IMR-90 (cell line): ENCODE measurements around the gene POU2F2. TPM values are rescaled to one million over a fixed set of nuclear protein-coding genes. Genes with fewer than 3 reads are reported as not detected.

Source experiments
- microRNA-seq, 2 experiments: library from miRNA; stranded (forward) in 1 of 2; unstranded in 1 of 2; fragments of 10-50 nt in 1 of 2; fragments of <30 nt in 1 of 2; gene quantifications in 1 of 2; microRNA quantifications in 1 of 2; one replicate each; pipeline versions ENCODE3 to v1.1.0; 2013 to 2020; ENCODE audit not compliant: insufficient read depth in 1 of 2, insufficient read length in 1 of 2, unreplicated experiment in 1 of 2
- polyA plus RNA-seq, 3 experiments: library from polyadenylated mRNA; depleted of rRNA; stranded (reverse); fragments of >200 nt; gene quantifications; 2 replicates each; pipeline ENCODE4 v1.2.3, GENCODE V29; 2012; ENCODE audit warnings: low replicate concordance in 1 of 3
- small RNA-seq, 5 experiments: library from RNA; depleted of rRNA; stranded (forward); fragments of <200 nt; gene quantifications; one replicate each; pipeline ENCODE3, GENCODE V24; 2012
- total RNA-seq: library from RNA; depleted of rRNA; stranded (reverse); fragments of >200 nt; gene quantifications from 2 replicates; pipeline ENCODE4 v1.2.3, GENCODE V29; 2012; rRNA removed

The POU2F2 gene
- total and polyA plus RNA-seq, 2 of the 4 experiments (the other 2 are of a cell fraction), result 0.54 to 5.0 TPM

Small RNA genes lying within 50 kb of the gene (microRNA-seq; reads per million reads assigned to microRNA genes)
- 0 reads per million in 2 experiments for gene MIR4323

Small RNA genes lying within 50 kb of the gene (small RNA-seq; reads per million reads assigned to genes)
- gene MIR4323, result 0 reads per million in 5 experiments

Other genes starting within 250 kb of the POU2F2 start
- gene ARHGEF1, start 249.3 kb downstream of the POU2F2 start, total RNA-seq, result 11.5 and 12.5 TPM in 2 replicates
- 47.1 and 51.2 TPM in 2 replicates for gene ARHGEF1, start 249.3 kb downstream of the POU2F2 start, polyA plus RNA-seq (2012; rRNA removed)
- not detected in 2 replicates for gene ERFL, start 204.0 kb downstream of the POU2F2 start, total RNA-seq
- 0.09 TPM in 1 of 2 replicates, not detected in the other for gene ERFL, start 204.0 kb downstream of the POU2F2 start, polyA plus RNA-seq (2012; rRNA removed)
- 117 and 145 TPM in 2 replicates for gene RABAC1, start 173.1 kb downstream of the POU2F2 start, total RNA-seq
- gene RABAC1, start 173.1 kb downstream of the POU2F2 start, polyA plus RNA-seq (2012; rRNA removed), result 276 and 320 TPM in 2 replicates
- under 0.01 TPM in 2 replicates for gene ATP1A3, start 138.2 kb downstream of the POU2F2 start, total RNA-seq
- gene ATP1A3, start 138.2 kb downstream of the POU2F2 start, polyA plus RNA-seq (2012; rRNA removed), result 0.11 and 0.12 TPM in 2 replicates
- not detected in 2 replicates for gene GRIK5, start 62.2 kb downstream of the POU2F2 start, total RNA-seq
- 0.07 and 0.10 TPM in 2 replicates for gene GRIK5, start 62.2 kb downstream of the POU2F2 start, polyA plus RNA-seq (2012; rRNA removed)
- gene ZNF574, start 56.3 kb downstream of the POU2F2 start, total RNA-seq, result 8.1 and 10.0 TPM in 2 replicates
- 12.7 and 14.1 TPM in 2 replicates for gene ZNF574, start 56.3 kb downstream of the POU2F2 start, polyA plus RNA-seq (2012; rRNA removed)
- gene DEDD2, start 85.2 kb upstream of the POU2F2 start, total RNA-seq, result 8.1 and 8.2 TPM in 2 replicates
- gene DEDD2, start 85.2 kb upstream of the POU2F2 start, polyA plus RNA-seq (2012; rRNA removed), result 21.0 and 26.1 TPM in 2 replicates
- gene ZNF526, start 87.9 kb upstream of the POU2F2 start, total RNA-seq, result 13.6 and 14.2 TPM in 2 replicates
- 6.8 and 7.3 TPM in 2 replicates for gene ZNF526, start 87.9 kb upstream of the POU2F2 start, polyA plus RNA-seq (2012; rRNA removed)
- 6.9 and 8.1 TPM in 2 replicates for gene GSK3A, start 110.2 kb upstream of the POU2F2 start, total RNA-seq
- gene GSK3A, start 110.2 kb upstream of the POU2F2 start, polyA plus RNA-seq (2012; rRNA removed), result 41.4 and 43.3 TPM in 2 replicates
- gene ERF, start 122.7 kb upstream of the POU2F2 start, total RNA-seq, result 5.2 and 6.1 TPM in 2 replicates
- gene ERF, start 122.7 kb upstream of the POU2F2 start, polyA plus RNA-seq (2012; rRNA removed), result 32.4 and 50.9 TPM in 2 replicates
- 1.8 and 2.5 TPM in 2 replicates for gene CIC, start 136.8 kb upstream of the POU2F2 start, total RNA-seq
- 23.2 and 27.3 TPM in 2 replicates for gene CIC, start 136.8 kb upstream of the POU2F2 start, polyA plus RNA-seq (2012; rRNA removed)
- gene PRR19, start 169.7 kb upstream of the POU2F2 start, total RNA-seq, result 0.28 and 0.36 TPM in 2 replicates
- gene PRR19, start 169.7 kb upstream of the POU2F2 start, polyA plus RNA-seq (2012; rRNA removed), result 1.6 and 1.8 TPM in 2 replicates
- gene PAFAH1B3, start 170.2 kb upstream of the POU2F2 start, total RNA-seq, result 71.2 and 76.4 TPM in 2 replicates
- gene PAFAH1B3, start 170.2 kb upstream of the POU2F2 start, polyA plus RNA-seq (2012; rRNA removed), result 64.3 and 69.7 TPM in 2 replicates
- gene TMEM145, start 180.9 kb upstream of the POU2F2 start, total RNA-seq, result under 0.01 and 2.5 TPM in 2 replicates
- gene TMEM145, start 180.9 kb upstream of the POU2F2 start, polyA plus RNA-seq (2012; rRNA removed), result 0.09 and 0.41 TPM in 2 replicates
- 2.3 and 2.5 TPM in 2 replicates for gene MEGF8, start 193.2 kb upstream of the POU2F2 start, total RNA-seq
- 12.5 and 13.7 TPM in 2 replicates for gene MEGF8, start 193.2 kb upstream of the POU2F2 start, polyA plus RNA-seq (2012; rRNA removed)